ENCODE data around the gene PLEKHA3.

DNA sequence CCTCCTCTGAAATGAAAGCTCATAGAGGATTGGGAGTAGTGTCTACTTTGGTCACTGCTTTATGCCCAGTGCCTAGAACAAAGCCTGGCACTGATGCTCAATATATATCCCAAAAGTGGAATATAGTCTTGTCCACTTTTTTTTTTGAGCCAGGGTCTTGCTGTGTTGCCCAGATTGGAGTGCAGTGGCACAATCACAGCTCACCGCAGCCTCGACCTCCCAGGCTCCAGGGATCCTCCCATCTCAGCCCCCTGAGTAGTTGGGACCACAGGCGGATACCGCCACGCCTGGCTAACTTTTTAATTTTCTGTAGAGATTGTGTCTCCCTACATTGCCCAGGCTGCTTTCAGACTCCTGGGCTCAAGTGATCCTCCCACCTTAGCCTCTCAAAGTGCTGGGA lies 5.7 kb upstream of the PLEKHA3 start:
- TF ChIP-seq, protein P1, sequence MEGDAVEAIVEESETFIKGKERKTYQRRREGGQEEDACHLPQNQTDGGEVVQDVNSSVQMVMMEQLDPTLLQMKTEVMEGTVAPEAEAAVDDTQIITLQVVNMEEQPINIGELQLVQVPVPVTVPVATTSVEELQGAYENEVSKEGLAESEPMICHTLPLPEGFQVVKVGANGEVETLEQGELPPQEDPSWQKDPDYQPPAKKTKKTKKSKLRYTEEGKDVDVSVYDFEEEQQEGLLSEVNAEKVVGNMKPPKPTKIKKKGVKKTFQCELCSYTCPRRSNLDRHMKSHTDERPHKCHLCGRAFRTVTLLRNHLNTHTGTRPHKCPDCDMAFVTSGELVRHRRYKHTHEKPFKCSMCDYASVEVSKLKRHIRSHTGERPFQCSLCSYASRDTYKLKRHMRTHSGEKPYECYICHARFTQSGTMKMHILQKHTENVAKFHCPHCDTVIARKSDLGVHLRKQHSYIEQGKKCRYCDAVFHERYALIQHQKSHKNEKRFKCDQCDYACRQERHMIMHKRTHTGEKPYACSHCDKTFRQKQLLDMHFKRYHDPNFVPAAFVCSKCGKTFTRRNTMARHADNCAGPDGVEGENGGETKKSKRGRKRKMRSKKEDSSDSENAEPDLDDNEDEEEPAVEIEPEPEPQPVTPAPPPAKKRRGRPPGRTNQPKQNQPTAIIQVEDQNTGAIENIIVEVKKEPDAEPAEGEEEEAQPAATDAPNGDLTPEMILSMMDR (conservative IDR thresholded peaks at IDR 0.05), result no peak
- TF ChIP-seq EZH2 (IDR thresholded peaks at IDR 0.05; ENCODE audit: low read depth), result no peak
